Measurements from ENCODE around the gene NCOR2. TPM values are rescaled to one million over a fixed set of nuclear protein-coding genes. Genes with fewer than 3 reads are reported as not detected.

NCOR2 gene
- total and polyA plus RNA-seq, 2 of the 4 experiments (the other 2 are of a cell fraction): 12.9 to 40.8 TPM

DNA sequence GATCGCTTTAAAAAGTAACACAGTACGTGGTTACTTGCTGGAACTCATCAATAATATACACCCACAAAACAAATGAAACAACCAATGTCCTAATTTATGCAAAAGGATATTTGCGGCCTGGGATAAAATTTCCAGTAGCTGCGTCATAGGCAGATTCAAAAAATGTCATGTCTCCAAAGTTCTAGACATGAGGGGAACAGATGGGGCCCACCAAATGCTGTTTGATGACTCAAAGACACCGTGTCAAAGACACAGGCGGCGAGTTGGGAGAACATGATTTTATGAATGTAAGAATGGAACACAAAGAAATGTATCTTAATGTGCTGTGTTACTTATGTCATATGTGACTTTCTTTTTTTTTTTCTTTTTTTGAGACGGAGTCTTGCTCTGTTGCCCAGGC, 34.3 kb upstream of the NCOR2 start:
- DNase-seq (no peak), ATAC-seq (ENCODE audit: low read depth) (no peak)
- Histone ChIP-seq H3K9me1 (ENCODE audit: insufficient read depth, low read length) (no peaks in the 10 kb centered on the region; the same call in 1 of the 2 replicates), H3K4me2 (ENCODE audit: low read depth, low read length) (no peak overlapping the region), H3K4me1 (ENCODE audit: control insufficient read depth, insufficient read depth, low read length) (no peaks in the 10 kb centered on the region; the same call in 1 of the 2 replicates), H3K56ac (ENCODE audit: extremely low read depth, insufficient read depth, low read length) (no peak overlapping the region), H2BK15ac (ENCODE audit: low read depth, low read length) (no peak overlapping the region), H3K23ac (ENCODE audit: low read depth, low read length) (no peak overlapping the region), H2BK120ac (ENCODE audit: low read depth, low read length) (no peak overlapping the region), H2AFZ (replicated peaks; ENCODE audit: low read length, poor library complexity) (no peak overlapping the region), H4K91ac (ENCODE audit: insufficient read depth, low read depth, low read length) (no peak overlapping the region), H2AK5ac (ENCODE audit: low read depth, low read length) (no peak overlapping the region), H3K9ac (ENCODE audit: low read depth, low read length) (no peak overlapping the region), H4K20me1 (ENCODE audit: insufficient read depth, low read length) (no peaks in the 10 kb centered on the region), H3K4ac (ENCODE audit: low read depth, low read length) (no peak overlapping the region), H3K14ac (replicated peaks; ENCODE audit: low read depth, low read length) (no peak overlapping the region), H3K18ac (ENCODE audit: low read depth, low read length) (no peak overlapping the region), H3K27ac (ENCODE audit: insufficient read depth, low read length) (no peak overlapping the region), H2BK5ac (ENCODE audit: low read depth, low read length, poor library complexity, severe bottlenecking) (no peak overlapping the region), H3K36me3 (ENCODE audit: control insufficient read depth, insufficient read depth, low read length) (no peaks in the 10 kb centered on the region), H2BK20ac (ENCODE audit: low read depth, low read length) (no peak overlapping the region), H3K79me1 (ENCODE audit: low read depth in 1 of 2, low read length in 2 of 2) (no peaks in the 10 kb centered on the region), H3K27me3 (ENCODE audit: control insufficient read depth, insufficient read depth, low read length) (peaks cover 2% of the 10 kb centered on the region; the same call in 1 of the 2 replicates), H4K8ac (ENCODE audit: low read depth in 2 of 2, low read length in 2 of 2) (no peak overlapping the region), H2AK9ac (replicated peaks; ENCODE audit: low read depth, low read length, poor library complexity) (no peak overlapping the region), H3K9me3 (ENCODE audit: control insufficient read depth, insufficient read depth, low read length) (peaks cover 10% of the 10 kb centered on the region), H3K4me3 (ENCODE audit: insufficient read depth, low read depth, low read length) (no peak overlapping the region), H4K5ac (ENCODE audit: low read depth, low read length) (no peak overlapping the region)
- dilution Hi-C loops (cut with HindIII; ENCODE audit: low sequenced_read_pairs, unreplicated experiment): no loop called here
- in situ Hi-C loops (cut with MboI; ENCODE audit: low sequenced_read_pairs): no loop called here
- intact Hi-C loops (cut with micrococcal nuclease): no loop called here
- CTCF ChIA-PET: interaction anchor here (0.7 kb wide), 1 partner anchor 83 kb away, joined by 3 read pairs; no protein-coding TSS in a partner anchor
- TF ChIP-seq SMC3 (IDR thresholded peaks at IDR 0.05; ENCODE audit: low read depth, low read length) (no peak), POLR2A (IDR thresholded peaks at IDR 0.05; ENCODE audit: low read depth, low read length) (no peak), MAZ (IDR thresholded peaks at IDR 0.05; ENCODE audit: borderline replicate concordance, low read depth, low read length) (no peak), MXI1 (IDR thresholded peaks at IDR 0.05; ENCODE audit: borderline replicate concordance, low read depth, low read length) (no peak), CHD1 (IDR thresholded peaks at IDR 0.05; ENCODE audit: low read depth, low read length) (no peak)
- TF ChIP-seq, protein P1, sequence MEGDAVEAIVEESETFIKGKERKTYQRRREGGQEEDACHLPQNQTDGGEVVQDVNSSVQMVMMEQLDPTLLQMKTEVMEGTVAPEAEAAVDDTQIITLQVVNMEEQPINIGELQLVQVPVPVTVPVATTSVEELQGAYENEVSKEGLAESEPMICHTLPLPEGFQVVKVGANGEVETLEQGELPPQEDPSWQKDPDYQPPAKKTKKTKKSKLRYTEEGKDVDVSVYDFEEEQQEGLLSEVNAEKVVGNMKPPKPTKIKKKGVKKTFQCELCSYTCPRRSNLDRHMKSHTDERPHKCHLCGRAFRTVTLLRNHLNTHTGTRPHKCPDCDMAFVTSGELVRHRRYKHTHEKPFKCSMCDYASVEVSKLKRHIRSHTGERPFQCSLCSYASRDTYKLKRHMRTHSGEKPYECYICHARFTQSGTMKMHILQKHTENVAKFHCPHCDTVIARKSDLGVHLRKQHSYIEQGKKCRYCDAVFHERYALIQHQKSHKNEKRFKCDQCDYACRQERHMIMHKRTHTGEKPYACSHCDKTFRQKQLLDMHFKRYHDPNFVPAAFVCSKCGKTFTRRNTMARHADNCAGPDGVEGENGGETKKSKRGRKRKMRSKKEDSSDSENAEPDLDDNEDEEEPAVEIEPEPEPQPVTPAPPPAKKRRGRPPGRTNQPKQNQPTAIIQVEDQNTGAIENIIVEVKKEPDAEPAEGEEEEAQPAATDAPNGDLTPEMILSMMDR (conservative IDR thresholded peaks at IDR 0.05; ENCODE audit: low read depth, low read length): no peak
- TF ChIP-seq, protein P2, sequence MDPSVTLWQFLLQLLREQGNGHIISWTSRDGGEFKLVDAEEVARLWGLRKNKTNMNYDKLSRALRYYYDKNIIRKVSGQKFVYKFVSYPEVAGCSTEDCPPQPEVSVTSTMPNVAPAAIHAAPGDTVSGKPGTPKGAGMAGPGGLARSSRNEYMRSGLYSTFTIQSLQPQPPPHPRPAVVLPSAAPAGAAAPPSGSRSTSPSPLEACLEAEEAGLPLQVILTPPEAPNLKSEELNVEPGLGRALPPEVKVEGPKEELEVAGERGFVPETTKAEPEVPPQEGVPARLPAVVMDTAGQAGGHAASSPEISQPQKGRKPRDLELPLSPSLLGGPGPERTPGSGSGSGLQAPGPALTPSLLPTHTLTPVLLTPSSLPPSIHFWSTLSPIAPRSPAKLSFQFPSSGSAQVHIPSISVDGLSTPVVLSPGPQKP (IDR thresholded peaks at IDR 0.05; ENCODE audit: borderline replicate concordance, low read depth, low read length): no peak
- TF ChIP-seq, protein P3, sequence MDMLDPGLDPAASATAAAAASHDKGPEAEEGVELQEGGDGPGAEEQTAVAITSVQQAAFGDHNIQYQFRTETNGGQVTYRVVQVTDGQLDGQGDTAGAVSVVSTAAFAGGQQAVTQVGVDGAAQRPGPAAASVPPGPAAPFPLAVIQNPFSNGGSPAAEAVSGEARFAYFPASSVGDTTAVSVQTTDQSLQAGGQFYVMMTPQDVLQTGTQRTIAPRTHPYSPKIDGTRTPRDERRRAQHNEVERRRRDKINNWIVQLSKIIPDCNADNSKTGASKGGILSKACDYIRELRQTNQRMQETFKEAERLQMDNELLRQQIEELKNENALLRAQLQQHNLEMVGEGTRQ (IDR thresholded peaks at IDR 0.05; ENCODE audit: low read depth, low read length): no peak
- no TSS peak for BruUV-seq (replicated peaks)
- POLR2A ChIA-PET (ENCODE audit: unreplicated experiment): no interaction called here
- 100% methylated on average over 2 of the region's 8 CpGs; no CpG with 5 or more reads in 1 of the 2 experiments for WGBS, 2 experiments (ENCODE audit: extremely low coverage in 2 of 2, insufficient read length in 1 of 2)

All from IMR-90 (cell line).